ENCODE results near the gene DIS3L2. TPM values are rescaled to one million over a fixed set of nuclear protein-coding genes. Genes with fewer than 3 reads are reported as not detected.

The DIS3L2 gene
- total and polyA plus RNA-seq, 7 donors, result 10.7 to 20.8 (median 16.0) TPM

DNA sequence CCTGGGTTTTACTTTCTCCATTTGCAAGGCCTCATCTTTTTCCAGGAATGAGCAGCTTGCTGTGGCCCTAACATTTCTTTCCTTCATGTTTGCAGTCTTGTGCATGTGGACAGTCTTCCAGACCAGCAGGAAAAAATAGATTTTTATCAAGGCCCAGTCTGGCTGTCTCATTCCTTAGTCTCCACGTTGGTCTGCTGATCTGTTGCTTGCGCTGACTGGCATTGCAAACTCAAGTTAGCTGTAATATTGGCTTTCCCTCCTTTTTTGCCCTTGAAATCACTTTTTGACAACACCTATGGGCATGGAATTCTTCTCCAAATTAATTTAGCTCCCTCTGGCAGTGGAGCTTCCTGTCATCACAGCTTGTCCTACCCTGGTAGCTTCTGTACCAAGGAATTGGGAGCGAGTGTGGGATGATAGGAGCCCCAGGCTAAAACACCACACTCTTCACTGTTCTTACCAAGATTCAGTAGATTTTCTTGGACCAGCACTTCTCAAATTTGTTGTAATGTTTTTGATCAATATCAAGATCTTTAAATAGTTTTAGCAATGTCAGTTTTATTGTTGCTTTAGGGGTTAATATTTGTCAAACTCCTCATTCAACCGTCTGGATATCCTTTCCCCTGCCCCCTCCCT is 48.2 kb downstream of the DIS3L2 start:
- Histone ChIP-seq H3K9me3 (no peaks in the 10 kb centered on the region), H3K27ac (no peak overlapping the region), H3K4me3 (no peak overlapping the region), H3K27me3 (ENCODE audit: insufficient read depth in 3 of 3, low read length in 2 of 3) (no peaks in the 10 kb centered on the region), H3K36me3 (ENCODE audit: insufficient read depth in 1 of 2, low read depth in 1 of 2) (peaks cover 0 to 3% of the 10 kb centered on the region in 2 donors), H3K4me1 (peaks cover 15% of the 10 kb centered on the region)
- TF ChIP-seq, protein P1, sequence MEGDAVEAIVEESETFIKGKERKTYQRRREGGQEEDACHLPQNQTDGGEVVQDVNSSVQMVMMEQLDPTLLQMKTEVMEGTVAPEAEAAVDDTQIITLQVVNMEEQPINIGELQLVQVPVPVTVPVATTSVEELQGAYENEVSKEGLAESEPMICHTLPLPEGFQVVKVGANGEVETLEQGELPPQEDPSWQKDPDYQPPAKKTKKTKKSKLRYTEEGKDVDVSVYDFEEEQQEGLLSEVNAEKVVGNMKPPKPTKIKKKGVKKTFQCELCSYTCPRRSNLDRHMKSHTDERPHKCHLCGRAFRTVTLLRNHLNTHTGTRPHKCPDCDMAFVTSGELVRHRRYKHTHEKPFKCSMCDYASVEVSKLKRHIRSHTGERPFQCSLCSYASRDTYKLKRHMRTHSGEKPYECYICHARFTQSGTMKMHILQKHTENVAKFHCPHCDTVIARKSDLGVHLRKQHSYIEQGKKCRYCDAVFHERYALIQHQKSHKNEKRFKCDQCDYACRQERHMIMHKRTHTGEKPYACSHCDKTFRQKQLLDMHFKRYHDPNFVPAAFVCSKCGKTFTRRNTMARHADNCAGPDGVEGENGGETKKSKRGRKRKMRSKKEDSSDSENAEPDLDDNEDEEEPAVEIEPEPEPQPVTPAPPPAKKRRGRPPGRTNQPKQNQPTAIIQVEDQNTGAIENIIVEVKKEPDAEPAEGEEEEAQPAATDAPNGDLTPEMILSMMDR (IDR thresholded peaks at IDR 0.05), result no peak
- no peak for DNase-seq
- WGBS, 3 donors, result 86 to 89% (median 87%) methylated on average over 4 of the region's 4 CpGs
- no peak for ATAC-seq
- intact Hi-C loops (cut with DNase I), result loop anchor here in 1 of 2 donors (5.0 kb wide), 1 partner anchor 32 kb away; no protein-coding TSS in a partner anchor

DNA sequence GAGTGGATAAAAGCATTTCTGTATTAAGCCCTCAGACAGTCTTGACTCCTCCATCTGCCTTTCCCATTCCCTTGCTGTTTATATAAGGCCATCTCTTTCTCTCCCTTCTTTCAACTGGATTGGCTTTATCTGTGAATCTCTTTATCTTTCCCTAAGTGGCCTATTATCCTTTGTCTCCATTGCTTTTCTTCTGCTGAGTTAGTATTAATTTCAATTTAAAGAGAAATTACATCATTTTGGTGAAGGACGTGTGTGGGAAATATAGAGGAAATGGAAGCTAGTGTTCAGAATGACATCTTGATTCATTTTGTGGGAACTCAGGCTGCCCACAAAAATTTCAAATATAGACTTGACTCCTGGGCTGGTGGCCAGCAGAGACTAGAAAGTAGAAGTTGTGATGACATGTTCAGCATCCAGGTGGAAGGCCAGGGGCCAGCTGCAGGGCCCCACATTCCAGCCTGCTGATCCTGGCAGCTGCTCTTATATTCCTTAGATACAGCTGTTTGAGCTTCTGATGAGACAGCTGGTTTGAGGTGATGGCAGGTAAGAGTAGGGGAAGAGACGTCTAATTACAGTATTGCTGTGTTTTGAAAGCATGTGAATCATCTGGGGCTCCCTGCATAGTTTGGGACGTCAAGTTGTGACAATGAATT is 52.3 kb downstream of the DIS3L2 start:
- no peaks in the 10 kb centered on the region for H3K9me3 ChIP-seq
- H3K27me3 ChIP-seq (ENCODE audit: insufficient read depth in 3 of 3, low read length in 2 of 3), result no peaks in the 10 kb centered on the region
- peak in 3 of 4 donors; percentile 60 to 90 (median 78) for ATAC-seq
- peak in 1 of 2 donors; percentile 16 for DNase-seq
- H3K4me3 ChIP-seq, result no peak overlapping the region
- peaks cover 13% of the 10 kb centered on the region for H3K4me1 ChIP-seq
- 50 to 54% (median 51%) methylated on average over 3 of the region's 3 CpGs for WGBS, 3 donors
- intact Hi-C loops (cut with DNase I), result loop anchor here in 1 of 2 donors (5.0 kb wide), 1 partner anchor 37 kb away; no protein-coding TSS in a partner anchor
- TF ChIP-seq, protein P1 (IDR thresholded peaks at IDR 0.05), result no peak
- H3K27ac ChIP-seq, result no peak overlapping the region
- peaks cover 6 to 14% of the 10 kb centered on the region in 2 donors for H3K36me3 ChIP-seq (ENCODE audit: insufficient read depth in 1 of 2, low read depth in 1 of 2)

DNA sequence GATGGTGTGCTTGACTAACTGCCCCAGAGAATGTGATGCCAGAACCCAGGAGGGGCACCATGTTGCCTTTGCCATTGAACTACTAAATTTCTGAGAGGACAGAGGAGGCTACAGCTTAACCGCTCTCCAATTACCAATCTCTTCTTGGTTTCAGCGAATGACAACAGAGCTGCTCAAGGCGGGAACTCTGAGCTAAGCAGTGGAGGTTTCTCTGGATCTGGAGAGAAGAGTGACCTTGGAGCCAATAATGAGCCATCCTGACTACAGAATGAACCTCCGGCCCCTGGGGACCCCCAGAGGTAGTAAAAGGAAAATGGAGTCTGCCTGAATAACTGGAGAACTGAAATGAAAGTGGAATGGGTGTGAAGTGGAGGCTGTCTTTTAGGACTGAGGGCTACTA is 53.2 kb downstream of the DIS3L2 start:
- DNase-seq (no peak), ATAC-seq (no peak)
- intact Hi-C loops (cut with DNase I), result loop anchor here in 1 of 2 donors (5.0 kb wide), 1 partner anchor 37 kb away; no protein-coding TSS in a partner anchor
- Histone ChIP-seq H3K4me1 (peaks cover 8% of the 10 kb centered on the region), H3K4me3 (no peak overlapping the region), H3K9me3 (no peaks in the 10 kb centered on the region), H3K36me3 (ENCODE audit: insufficient read depth in 1 of 2, low read depth in 1 of 2) (peaks cover 4 to 14% of the 10 kb centered on the region in 2 donors), H3K27ac (no peak overlapping the region), H3K27me3 (ENCODE audit: insufficient read depth in 3 of 3, low read length in 2 of 3) (no peaks in the 10 kb centered on the region)
- TF ChIP-seq, protein P1 (IDR thresholded peaks at IDR 0.05), result no peak
- 91 to 96% (median 92%) methylated on average over 4 of the region's 4 CpGs for WGBS, 3 donors

DNA sequence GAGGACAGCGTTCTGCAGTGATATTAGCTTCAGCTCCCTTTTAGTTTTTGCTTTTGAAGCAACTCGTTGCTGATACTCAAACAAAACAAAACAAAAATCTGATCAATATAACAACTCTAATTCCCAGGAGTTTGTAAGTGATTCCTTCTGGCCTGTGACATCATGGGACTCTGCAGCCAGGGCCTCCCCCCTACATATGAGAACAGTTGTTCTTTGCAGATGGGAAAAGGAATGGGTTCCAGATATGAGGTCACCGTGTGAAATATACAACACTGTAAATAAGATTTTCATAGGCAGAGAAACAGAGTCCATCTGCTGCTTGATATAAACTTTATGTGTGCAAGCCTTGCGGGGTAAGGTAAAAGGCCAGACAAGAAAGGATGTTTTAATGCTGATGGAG is 56.7 kb downstream of the DIS3L2 start:
- Histone ChIP-seq H3K4me3 (no peak overlapping the region), H3K27me3 (ENCODE audit: insufficient read depth in 3 of 3, low read length in 2 of 3) (no peaks in the 10 kb centered on the region), H3K9me3 (no peaks in the 10 kb centered on the region), H3K4me1 (peaks cover 5% of the 10 kb centered on the region), H3K36me3 (ENCODE audit: insufficient read depth in 1 of 2, low read depth in 1 of 2) (peaks cover 3 to 42% of the 10 kb centered on the region in 2 donors), H3K27ac (no peak overlapping the region)
- DNase-seq, result no peak
- no peak for ATAC-seq
- WGBS, 3 donors, result 59 to 66% (median 63%) methylated on average over 4 of the region's 4 CpGs
- intact Hi-C loops (cut with DNase I), result no loop called here
- TF ChIP-seq, protein P1 (IDR thresholded peaks at IDR 0.05), result no peak
